H9 (cell line): ENCODE data around the gene IGF2R. TPM values are rescaled to one million over a fixed set of nuclear protein-coding genes. Genes with fewer than 3 reads are reported as not detected.

Source experiments
- DNase-seq: peaks from one replicate; pipeline ENCODE4 v3.0.0-alpha.2; 2017
- H2AFZ ChIP-seq: one replicate; pipeline ENCODE4 v1.6.1; 2013; ENCODE audit warnings: mild to moderate bottlenecking, low read length, control low read depth, moderate library complexity
- H2AK5ac ChIP-seq: 2 replicates; pipeline ENCODE4 v1.6.1; 2013; ENCODE audit warnings: low read length, control low read depth, mixed read lengths; ENCODE audit not compliant: insufficient read length
- H2BK120ac ChIP-seq: one replicate; pipeline ENCODE4 v1.6.1; 2013; ENCODE audit warnings: low read depth, mild to moderate bottlenecking, low read length, control low read depth, inconsistent platforms; ENCODE audit not compliant: poor library complexity, severe bottlenecking
- H2BK12ac ChIP-seq: 2 replicates; pipeline ENCODE4 v1.6.1; 2013; ENCODE audit warnings: low read length, control low read depth, mixed read lengths, low read depth; ENCODE audit not compliant: insufficient read length
- H2BK15ac ChIP-seq: 2 replicates; pipeline ENCODE4 v1.6.1; 2013; ENCODE audit warnings: low read depth, low read length, control low read depth
- H2BK20ac ChIP-seq: one replicate; pipeline ENCODE4 v1.6.1; 2013; ENCODE audit warnings: low read depth, mild to moderate bottlenecking, low read length, control low read depth, inconsistent platforms; ENCODE audit not compliant: poor library complexity, severe bottlenecking
- H2BK5ac ChIP-seq: 2 replicates; pipeline ENCODE4 v1.6.1; 2013; ENCODE audit warnings: low read length, control low read depth, mixed read lengths; ENCODE audit not compliant: insufficient read length
- H3K14ac ChIP-seq: 2 replicates; pipeline ENCODE4 v1.6.1; 2013; ENCODE audit warnings: low read length, control low read depth; ENCODE audit not compliant: insufficient read depth
- H3K18ac ChIP-seq: 2 replicates; pipeline ENCODE4 v1.6.1; 2013; ENCODE audit warnings: low read depth, mild to moderate bottlenecking, mixed read lengths, low read length, control low read depth; ENCODE audit not compliant: insufficient read length
- H3K23ac ChIP-seq: 2 replicates; pipeline ENCODE4 v1.6.1; 2013; ENCODE audit warnings: low read length, control low read depth, mixed read lengths, low read depth; ENCODE audit not compliant: insufficient read length
- H3K23me2 ChIP-seq: 2 replicates; pipeline ENCODE4 v1.6.1; 2013; ENCODE audit warnings: low read depth, mild to moderate bottlenecking, mixed read lengths, low read length, control low read depth; ENCODE audit not compliant: insufficient read length, poor library complexity, severe bottlenecking
- H3K27ac ChIP-seq: 2 replicates; pipeline ENCODE4 v1.5.1; 2013; ENCODE audit warnings: low read length, control low read depth, mixed read lengths, low read depth; ENCODE audit not compliant: insufficient read length
- H3K27me3 ChIP-seq: 2 replicates; pipeline ENCODE4 v1.6.1; 2013; ENCODE audit warnings: low read length, control low read depth, inconsistent platforms; ENCODE audit not compliant: insufficient read depth
- H3K4ac ChIP-seq: 2 replicates; pipeline ENCODE4 v1.6.1; 2013; ENCODE audit warnings: low read depth, mild to moderate bottlenecking, control low read depth, inconsistent platforms, low read length, moderate library complexity
- H3K4me1 ChIP-seq: 2 replicates; pipeline ENCODE4 v1.6.1; 2013; ENCODE audit warnings: low read length, control low read depth, inconsistent platforms; ENCODE audit not compliant: insufficient read depth
- H3K4me2 ChIP-seq: 2 replicates; pipeline ENCODE4 v1.6.1; 2013; ENCODE audit warnings: low read length, control low read depth, mixed read lengths; ENCODE audit not compliant: insufficient read length, insufficient read depth
- H3K56ac ChIP-seq: 2 replicates; pipeline ENCODE4 v1.6.1; 2013; ENCODE audit warnings: low read depth, mild to moderate bottlenecking, mixed read lengths, low read length, control low read depth; ENCODE audit not compliant: insufficient read length
- H3K79me1 ChIP-seq: 2 replicates; pipeline ENCODE4 v1.6.1; 2013; ENCODE audit warnings: low read depth, mild to moderate bottlenecking, moderate library complexity, low read length, control low read depth, inconsistent platforms; ENCODE audit not compliant: insufficient read depth, poor library complexity, severe bottlenecking
- H3K79me2 ChIP-seq: 2 replicates; pipeline ENCODE4 v1.6.1; 2013; ENCODE audit warnings: low read length, control low read depth, inconsistent platforms; ENCODE audit not compliant: insufficient read depth
- H3K9ac ChIP-seq: 2 replicates; pipeline ENCODE4 v1.6.1; 2013; ENCODE audit warnings: low read length, control low read depth, mixed read lengths; ENCODE audit not compliant: insufficient read length; ENCODE audit errors: extremely low read depth
- H3K9me3 ChIP-seq: one replicate; pipeline ENCODE4 v1.6.1; 2013; ENCODE audit warnings: low read depth, low read length, inconsistent platforms; ENCODE audit not compliant: control insufficient read depth
- H3T11ph ChIP-seq: one replicate; pipeline ENCODE4 v1.6.1; 2013; ENCODE audit warnings: mild to moderate bottlenecking, low read length, control low read depth, inconsistent platforms
- H4K20me1 ChIP-seq: one replicate; pipeline ENCODE4 v1.6.1; 2013; ENCODE audit not compliant: control insufficient read depth, insufficient read length, insufficient read depth
- H4K5ac ChIP-seq: 2 replicates; pipeline ENCODE4 v1.6.1; 2013; ENCODE audit warnings: low read depth, mild to moderate bottlenecking, mixed read lengths, low read length, control low read depth; ENCODE audit not compliant: insufficient read length
- H4K8ac ChIP-seq: replicated peaks from 2 replicates; pipeline ENCODE4 v1.6.1; 2013; ENCODE audit warnings: low read length, control low read depth, mixed read lengths, low read depth; ENCODE audit not compliant: insufficient read length
- H4K91ac ChIP-seq: 2 replicates; pipeline ENCODE4 v1.6.1; 2013; ENCODE audit warnings: low read depth, mild to moderate bottlenecking, moderate library complexity, mixed read lengths, low read length, control low read depth; ENCODE audit not compliant: insufficient read length
- H3K27ac Mint-ChIP-seq, 3 experiments: 2 replicates in 2 of 3; 3 replicates in 1 of 3; pipeline ENCODE4 v1.8.0; 2020 to 2021; ENCODE audit warnings: mixed read lengths in 3 of 3, mild to moderate bottlenecking in 1 of 3, moderate library complexity in 1 of 3
- H3K27me3 Mint-ChIP-seq: 2 replicates; pipeline ENCODE4 v1.8.0; 2021; ENCODE audit warnings: low read depth, mild to moderate bottlenecking, moderate library complexity, mixed read lengths
- H3K36me3 Mint-ChIP-seq, 3 experiments: 2 replicates in 2 of 3; 3 replicates in 1 of 3; pipeline ENCODE4 v1.8.0; 2020 to 2021; ENCODE audit warnings: low read depth in 3 of 3, mixed read lengths in 3 of 3; ENCODE audit not compliant: insufficient read depth in 1 of 3
- H3K4me1 Mint-ChIP-seq, 2 experiments: 2 replicates each; pipeline ENCODE4 v1.8.0; 2020; ENCODE audit warnings: mixed read lengths in 2 of 2
- H3K4me3 Mint-ChIP-seq, 2 experiments: 2 replicates in 1 of 2; 3 replicates in 1 of 2; pipeline ENCODE4 v1.8.0; 2020 to 2021; ENCODE audit warnings: mild to moderate bottlenecking in 2 of 2, mixed read lengths in 2 of 2, moderate library complexity in 1 of 2
- H3K9me3 Mint-ChIP-seq, 2 experiments: 2 replicates in 1 of 2; 3 replicates in 1 of 2; pipeline ENCODE4 v1.8.0; 2020; ENCODE audit warnings: mild to moderate bottlenecking in 2 of 2, mixed read lengths in 2 of 2, moderate library complexity in 1 of 2
- CTCF ChIP-seq: fragments of 200-600 bp; sonication (generic); conservative IDR thresholded peaks from 3 replicates; pipeline ENCODE4 v1.8.0; 2021; ENCODE audit warnings: antibody characterized with exemption, mild to moderate bottlenecking
- WGBS: extraction: QIAGEN DNeasy Blood & Tissue Kit; methylation state at CpG from one replicate; pipeline ENCODE4 v1.1.7; 2013; ENCODE audit warnings: missing lambda C conversion rate, low lambda C conversion rate, mixed read lengths; ENCODE audit not compliant: insufficient read length; ENCODE audit errors: extremely low coverage; 5-methylcytosine and 5-hydroxymethylcytosine counted together
- total RNA-seq: library from RNA; stranded (reverse); gene quantifications from 2 replicates; pipeline ENCODE4 v1.2.1, GENCODE V29; 2021

Gene IGF2R
- total RNA-seq, 1 experiment from 2014 or later: 66.7 TPM

GRCh38 chr6:160129881-160130615 is 161.2 kb downstream of the IGF2R start:
- Histone ChIP-seq H3K9ac (no peak overlapping the region), H3K14ac (no peak overlapping the region), H2BK120ac (no peak overlapping the region), H3K79me2 (no peaks in the 10 kb centered on the region), H3K56ac (no peak overlapping the region), H2AK5ac (no peak overlapping the region), H4K8ac (no peak overlapping the region), H3K18ac (no peak overlapping the region), H3T11ph (no peak overlapping the region), H3K4me1 (peaks cover 6% of the 10 kb centered on the region; the same call in 1 of the 2 replicates), H2BK20ac (no peak overlapping the region), H3K23me2 (no peaks in the 10 kb centered on the region), H3K9me3 (no peaks in the 10 kb centered on the region), H3K79me1 (no peaks in the 10 kb centered on the region), H4K91ac (no peak overlapping the region), H2BK15ac (no peak overlapping the region), H2BK12ac (no peak overlapping the region), H2BK5ac (no peak overlapping the region), H3K23ac (no peak overlapping the region), H3K27ac (no peak overlapping the region), H3K27me3 (no peaks in the 10 kb centered on the region), H2AFZ (no peak overlapping the region), H4K20me1 (no peaks in the 10 kb centered on the region), H3K4ac (no peak overlapping the region), H4K5ac (no peak overlapping the region), H3K4me2 (no peak overlapping the region)
- DNase-seq: no peak
- Mint-ChIP-seq H3K4me3 (no peak overlapping the region), H3K9me3 (peaks cover 2 to 4% of the 10 kb centered on the region in 2 experiments; a peak in 2 of 5 replicates), H3K27me3 (peaks cover 13% of the 10 kb centered on the region), H3K27ac (0 out of 7 replicates have a peak overlapping the region, but pooled peaks of 1 of the 3 experiments have one; percentile 7), H3K4me1 (peaks cover 22 to 34% of the 10 kb centered on the region in 2 experiments), H3K36me3 (peaks cover 1 to 3% (median 2%) of the 10 kb centered on the region in 3 experiments; a peak in 3 of 7 replicates)
- no CpG with 5 or more reads among the region's 10 CpGs for whole genome bisulfite sequencing
- no peak for TF ChIP-seq CTCF
